Skin epidermis (tissue), 12 donors: ENCODE measurements around the gene IGSF23.
"Not testable (repeated sequence)": the region's sequence is repeated elsewhere in the genome, so short reads cannot be mapped to it uniquely, and the experiment has no call there.

ENCODE experiments used
- H3K27ac ChIP-seq, 21 experiments: fragments of 200-600 bp; sonication (generic) in 11 of 21; one replicate each; pipeline ENCODE4 v1.5.0; 2020; ENCODE audit warnings: mild to moderate bottlenecking in 3 of 21, inconsistent platforms in 2 of 21, moderate library complexity in 2 of 21
- H3K4me3 ChIP-seq, 7 experiments: fragments of 200-600 bp; sonication (generic) in 2 of 7; one replicate each; pipeline ENCODE4 v1.5.0; 2020; ENCODE audit warnings: inconsistent platforms in 2 of 7, mild to moderate bottlenecking in 2 of 7, moderate library complexity in 1 of 7

IGSF23 gene

DNA sequence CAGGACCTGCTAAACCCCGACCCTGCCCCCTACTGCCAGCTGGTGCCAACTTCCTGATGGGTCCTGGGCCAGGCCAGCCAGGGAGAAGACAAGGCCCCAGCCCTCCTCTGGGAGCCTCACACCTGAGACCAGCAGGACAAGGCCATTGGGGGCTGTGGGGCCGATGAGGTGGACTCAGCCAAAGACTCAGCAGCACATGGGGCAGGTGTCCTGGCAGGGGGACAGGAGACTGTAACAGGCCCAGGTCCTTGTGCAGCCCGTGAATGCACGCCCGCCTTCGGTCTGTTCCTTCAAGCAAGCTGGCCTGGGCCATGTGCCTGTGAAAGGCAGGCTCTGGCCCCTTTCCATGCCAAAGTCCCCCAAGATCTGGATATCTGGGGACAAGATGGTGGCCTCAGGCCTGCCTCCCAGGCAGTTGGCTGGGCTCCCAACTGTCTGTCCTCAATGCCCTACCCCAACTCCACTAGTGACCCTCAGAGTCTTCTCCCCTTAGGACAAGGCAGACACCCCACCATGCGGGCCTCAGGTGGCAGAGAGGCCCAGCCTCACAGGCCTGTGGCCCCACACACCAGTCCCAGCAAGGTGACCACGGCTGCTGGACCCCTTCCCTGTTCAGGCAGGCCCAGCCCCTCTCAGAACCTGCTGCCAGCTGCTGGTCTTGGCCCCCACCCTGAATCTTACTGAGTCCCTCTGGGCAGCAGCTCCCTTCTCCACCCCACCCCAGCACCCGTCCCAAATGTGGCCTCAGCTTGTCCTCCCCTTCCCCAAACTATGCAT, 70.3 kb downstream of the IGSF23 start:
- no peak overlapping the region for H3K4me3 ChIP-seq
- peak overlapping the region in 4 of 21 experiments; percentile 9 to 60 (median 33) for H3K27ac ChIP-seq

DNA sequence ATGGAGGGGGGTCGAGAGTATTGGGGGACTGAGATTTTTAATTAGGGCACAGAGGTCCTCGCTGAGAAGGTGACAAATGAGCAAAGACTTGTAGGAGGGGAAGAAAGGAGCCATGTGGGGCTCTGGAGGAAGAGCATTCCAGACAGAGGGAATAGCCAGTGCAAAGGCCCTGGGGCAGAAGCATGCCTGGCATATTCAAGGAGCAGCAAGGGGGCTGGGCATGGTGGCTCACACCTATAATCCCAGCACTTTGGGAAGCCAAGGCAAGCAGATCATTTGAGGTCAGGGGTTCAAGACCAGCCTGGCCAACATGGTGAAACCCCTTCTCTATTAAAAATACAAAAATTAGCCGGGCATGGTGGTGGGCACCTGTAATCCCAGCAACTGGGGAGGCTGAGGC, 71.0 kb downstream of the IGSF23 start:
- H3K27ac ChIP-seq = peak overlapping the region in 4 of 21 experiments; percentile 17 to 62 (median 49)
- H3K4me3 ChIP-seq = not testable (repeated sequence)

DNA sequence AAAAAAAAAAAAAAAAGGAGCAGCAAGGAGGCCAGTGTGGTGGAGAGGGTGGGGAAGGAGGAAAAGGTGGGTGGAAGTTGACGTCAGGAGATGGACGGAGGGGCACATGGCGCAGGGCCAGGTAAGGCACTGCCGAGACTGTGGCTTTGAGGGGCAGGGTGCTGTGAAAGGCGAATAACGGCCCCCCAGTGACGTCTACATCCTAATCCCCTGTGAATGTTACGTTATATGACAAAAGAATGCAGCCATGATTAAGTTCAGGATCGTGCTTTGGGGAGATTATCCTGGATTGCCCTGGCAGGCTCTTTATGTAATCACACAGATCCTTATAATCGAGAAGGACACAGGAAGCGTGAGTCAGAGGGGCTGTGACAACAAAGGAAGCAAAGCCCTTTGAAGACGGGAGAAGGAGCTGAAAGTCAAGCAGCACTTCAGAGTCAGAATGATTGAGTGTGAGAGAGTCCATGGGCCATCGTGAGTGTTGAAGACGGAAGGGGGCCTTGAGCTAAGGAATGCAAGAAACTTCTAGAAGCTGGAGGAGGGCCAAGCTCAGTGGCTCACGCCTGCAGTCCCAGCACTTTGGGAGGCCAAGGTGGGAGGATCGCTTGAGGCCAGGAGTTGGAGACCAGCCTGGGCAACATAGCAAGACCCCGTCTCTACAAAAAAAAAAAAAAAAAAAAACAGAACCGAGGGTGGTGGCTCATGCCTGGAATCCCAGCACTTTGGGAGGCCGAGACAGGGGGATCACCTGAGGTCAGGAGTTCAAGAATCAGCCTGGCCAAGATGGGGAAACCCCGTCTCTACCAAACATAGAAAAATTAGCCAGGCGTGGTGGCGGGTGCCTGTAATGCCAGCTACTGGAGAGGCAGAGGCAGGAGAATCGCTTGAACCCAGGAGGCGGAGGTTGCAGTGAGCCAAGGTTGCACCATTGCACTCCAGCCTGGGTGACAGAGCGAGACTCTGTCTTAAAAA, 71.8 kb downstream of the IGSF23 start:
- peak overlapping the region in 11 of 21 experiments; percentile 3 to 63 (median 47) for H3K27ac ChIP-seq
- H3K4me3 ChIP-seq = no peak overlapping the region

DNA sequence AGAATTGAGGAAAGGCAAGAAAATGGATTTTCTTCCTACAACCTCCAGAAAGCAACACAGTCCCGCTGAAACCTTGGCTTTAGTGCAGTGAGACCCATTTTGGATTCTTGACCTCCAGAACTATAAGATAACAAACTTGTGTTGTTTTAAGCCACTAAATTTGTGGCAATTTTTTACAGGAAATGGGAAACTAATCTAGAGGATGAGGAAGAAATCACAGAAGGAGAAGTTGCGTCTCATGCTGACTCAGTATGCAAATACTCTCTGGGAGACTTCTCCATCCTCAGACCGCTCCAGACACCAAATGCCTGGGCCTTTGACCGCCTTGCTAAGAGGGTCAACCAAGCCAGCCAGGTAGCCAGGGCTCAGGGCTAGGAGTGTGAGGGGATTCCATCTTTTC, 72.5 kb downstream of the IGSF23 start:
- H3K27ac ChIP-seq = peak overlapping the region in 9 of 21 experiments; percentile 3 to 63 (median 49)

More for the DNA sequence above, 72.5 kb downstream of the IGSF23 start:
- no peak overlapping the region for H3K4me3 ChIP-seq
